GM12892 (cell line): ENCODE results near the gene ZBTB3.
"Not testable (repeated sequence)": the region's sequence is repeated elsewhere in the genome, so short reads cannot be mapped to it uniquely, and the experiment has no call there.

Experiments
- DNase-seq: peaks from one replicate; pipeline ENCODE4 v3.0.0; 2011; ENCODE audit not compliant: insufficient read length
- FAIRE-seq: peaks from 2 replicates; lab custom pipeline; 2011; peaks lifted over from hg19 to GRCh38; lab: Jason Lieb, UNC
- POLR2A ChIP-seq: IDR thresholded peaks from 2 replicates; pipeline ENCODE4 v1.6.1; 2011; ENCODE audit warnings: low read depth, low read length, control low read depth
- POLR2AphosphoS5 ChIP-seq: IDR thresholded peaks from 2 replicates; pipeline ENCODE4 v1.6.1; 2011; ENCODE audit warnings: low read depth, low read length, control low read depth
- TAF1 ChIP-seq: IDR thresholded peaks from 2 replicates; pipeline ENCODE4 v1.6.1; 2011; ENCODE audit warnings: low read depth, mild to moderate bottlenecking, control low read depth, low read length, borderline replicate concordance

Gene ZBTB3

DNA sequence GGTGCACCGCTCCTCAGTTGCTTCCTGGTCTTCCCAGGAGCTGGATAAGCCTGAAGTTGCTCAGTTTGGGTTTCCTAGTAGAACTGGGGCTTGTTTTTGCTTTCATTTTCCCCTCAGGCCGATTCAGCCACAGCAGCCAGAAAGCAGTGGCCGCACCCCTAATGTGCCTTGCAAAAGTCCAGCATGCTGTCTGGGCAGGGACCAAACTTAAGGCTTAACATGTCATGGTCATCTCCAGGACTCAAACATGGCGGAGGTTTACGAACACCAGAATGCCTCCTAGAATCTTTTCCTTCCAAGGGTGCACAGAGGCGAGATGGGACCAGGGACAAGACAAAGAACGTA lies 44.0 kb downstream of the ZBTB3 start:
- DNase-seq, result no peak
- FAIRE-seq, result no peak
- no peak for TF ChIP-seq TAF1
- TF ChIP-seq POLR2AphosphoS5, result no peak
- TF ChIP-seq POLR2A, result no peak

DNA sequence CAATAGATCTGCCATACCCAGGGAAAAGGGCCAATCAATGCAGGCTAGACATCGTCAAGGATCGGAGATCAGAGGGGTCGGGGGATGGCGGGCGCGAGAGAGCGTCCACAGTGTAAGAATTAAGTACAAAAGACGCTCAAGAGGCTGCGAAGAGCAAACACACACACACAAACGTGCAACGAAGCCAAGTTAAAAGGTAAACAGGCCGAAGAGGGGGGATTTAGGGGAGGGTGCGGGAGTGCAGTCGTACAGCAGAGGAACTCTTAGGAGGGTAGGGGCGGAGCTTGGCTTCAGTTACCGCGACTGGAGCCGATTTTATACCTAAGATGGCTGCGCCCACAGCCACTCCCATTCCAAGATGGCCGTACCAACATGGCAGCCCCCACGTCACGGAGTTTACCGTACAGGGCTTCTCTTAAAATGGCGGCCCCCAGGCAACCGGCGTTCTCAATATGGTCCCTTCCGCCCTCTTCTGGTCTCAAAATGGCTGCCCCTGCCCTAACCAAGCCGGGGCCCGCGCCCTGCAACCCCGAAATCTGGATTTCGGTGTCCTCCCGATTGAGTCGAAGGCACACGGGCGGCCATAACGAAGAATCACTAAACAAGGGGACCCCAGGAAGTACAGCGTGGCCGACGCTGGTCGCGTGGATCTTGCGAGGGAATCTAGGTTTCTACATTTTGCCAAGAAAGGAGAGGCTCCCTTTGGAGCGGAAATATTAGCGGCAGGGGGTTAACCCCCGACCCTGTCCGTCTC lies 44.5 kb downstream of the ZBTB3 start:
- TF ChIP-seq POLR2A (peak; percentile 82), TAF1 (peak; percentile 49; the same call in 1 of the 2 replicates), POLR2AphosphoS5 (peak; percentile 92)
- FAIRE-seq (peak; percentile 99), DNase-seq (peak; percentile 76)

GRCh38 chr11:62708793-62709192 lies 45.2 kb downstream of the ZBTB3 start:
- TF ChIP-seq POLR2AphosphoS5 (no peak), POLR2A (no peak), TAF1 (no peak)
- FAIRE-seq (peak; percentile 21), DNase-seq (no peak)

- FAIRE-seq, result no peak
- TF ChIP-seq TAF1 (no peak), POLR2A (no peak), POLR2AphosphoS5 (no peak)
- no peak for DNase-seq
Measured at GRCh38 chr11:62708392-62708791, 45.6 kb downstream of the ZBTB3 start.

GRCh38 chr11:62707277-62707861 lies 46.6 kb downstream of the ZBTB3 start, which contains the start of the genes BSCL2 and GNG3:
Gene BSCL2, minus strand, starts transcription at chr11:62707424. Its CDS starts 229 bp downstream, at chr11:62707195.
Gene GNG3, plus strand, starts transcription at chr11:62707676. Its CDS starts 620 bp downstream, at chr11:62708296.
- FAIRE-seq, result no peak
- DNase-seq, result no peak
- TF ChIP-seq TAF1 (no peak), POLR2AphosphoS5 (no peak), POLR2A (no peak)

DNA sequence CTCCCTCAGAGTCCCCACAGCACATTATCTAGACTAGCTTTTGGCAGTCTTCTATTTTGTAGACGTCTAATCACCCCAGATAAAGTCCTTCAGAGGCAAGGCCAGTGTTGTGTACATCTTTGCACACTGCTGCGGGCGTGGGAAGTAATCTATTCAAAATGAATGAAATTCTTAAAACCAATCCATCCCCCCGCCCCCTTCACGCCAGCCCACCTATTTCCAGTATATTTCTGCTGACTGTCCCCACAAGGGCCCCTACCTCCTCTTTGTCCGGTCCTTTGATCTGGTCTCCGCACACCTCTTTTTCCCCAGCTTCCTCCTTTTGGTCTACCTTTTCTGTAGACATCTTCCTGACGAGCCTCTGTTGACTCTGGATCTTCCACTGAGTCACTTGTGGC lies 47.1 kb downstream of the ZBTB3 start:
- TF ChIP-seq POLR2A, result no peak
- no peak for TF ChIP-seq TAF1
- TF ChIP-seq POLR2AphosphoS5, result no peak
- FAIRE-seq, result no peak
- DNase-seq, result no peak

DNA sequence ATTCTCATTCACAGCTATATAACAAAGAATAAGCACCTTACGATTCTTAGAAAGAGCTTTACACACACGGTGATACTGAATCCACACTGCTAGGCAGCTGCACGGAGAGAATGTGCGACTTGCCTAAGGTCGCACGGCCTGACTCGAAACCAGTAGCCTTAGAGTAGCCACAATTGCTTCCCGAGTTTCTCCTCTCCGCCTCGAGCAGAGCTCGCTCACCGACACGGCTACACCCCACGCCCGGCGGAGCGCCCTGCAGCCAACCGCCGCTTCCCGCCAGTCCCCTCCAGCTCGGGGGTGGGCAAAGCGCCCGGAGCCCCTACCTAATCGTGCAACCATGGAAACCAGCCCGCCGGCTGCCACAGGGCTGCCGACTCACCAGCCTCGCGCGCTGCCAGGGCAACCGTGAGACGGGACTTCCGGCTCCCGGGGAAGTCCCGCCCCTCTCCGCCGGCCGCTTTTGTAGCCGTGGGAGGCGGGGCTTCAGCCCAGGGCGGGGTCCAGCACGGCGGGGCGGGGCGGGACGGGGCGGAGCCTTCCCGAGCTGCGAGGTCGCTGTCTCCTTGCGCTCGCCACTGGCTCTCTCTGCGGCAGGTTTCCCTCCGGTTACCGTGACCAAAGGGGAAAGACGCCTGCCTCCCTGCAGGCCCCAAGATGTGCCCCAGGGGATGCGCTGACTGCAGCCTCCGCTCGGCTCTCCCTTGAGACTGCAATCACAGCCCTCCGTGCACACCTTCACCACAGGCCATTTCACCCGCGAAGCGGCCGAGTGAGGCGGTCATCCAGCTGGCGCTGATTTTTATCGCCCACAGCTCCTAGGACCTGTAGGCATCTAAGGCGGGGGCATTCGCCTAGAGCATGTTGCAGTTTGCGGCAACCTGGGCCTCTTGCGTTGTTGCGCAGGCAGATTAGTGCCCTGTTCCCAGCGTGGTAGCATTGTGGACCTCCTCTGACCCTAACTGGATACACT lies 47.8 kb downstream of the ZBTB3 start:
- TF ChIP-seq POLR2A, result peak; percentile 66; the same call in 1 of the 2 replicates
- TF ChIP-seq TAF1, result no peak
- TF ChIP-seq POLR2AphosphoS5, result no peak; the same call in 1 of the 2 replicates
- peak; percentile 94 for FAIRE-seq
- peak; percentile 95 for DNase-seq

GRCh38 chr11:62705413-62705812 lies 48.5 kb downstream of the ZBTB3 start:
- TF ChIP-seq POLR2AphosphoS5, result no peak
- no peak for TF ChIP-seq TAF1
- no peak for TF ChIP-seq POLR2A
- no peak for FAIRE-seq
- DNase-seq, result no peak

DNA sequence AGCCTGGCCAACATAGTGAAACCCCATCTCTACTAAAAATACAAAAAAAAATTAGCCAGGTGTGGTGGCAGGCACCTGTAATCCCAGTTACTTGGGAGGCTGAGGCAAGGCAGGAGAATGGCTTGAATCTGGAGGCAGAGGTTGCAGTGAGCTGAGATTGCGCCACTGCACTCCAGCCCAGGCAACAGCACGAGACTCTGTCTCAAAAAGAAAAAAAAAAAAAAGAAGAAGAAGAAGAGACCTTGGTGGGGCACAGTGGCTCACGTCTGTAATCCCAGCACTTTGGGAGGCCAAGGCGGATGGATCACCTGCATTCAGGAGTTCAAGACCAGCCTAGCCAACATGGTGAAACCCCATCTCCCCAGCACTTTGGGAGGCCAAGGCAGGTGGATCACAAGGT lies 50.0 kb downstream of the ZBTB3 start:
- not testable (repeated sequence) for FAIRE-seq, DNase-seq

DNA sequence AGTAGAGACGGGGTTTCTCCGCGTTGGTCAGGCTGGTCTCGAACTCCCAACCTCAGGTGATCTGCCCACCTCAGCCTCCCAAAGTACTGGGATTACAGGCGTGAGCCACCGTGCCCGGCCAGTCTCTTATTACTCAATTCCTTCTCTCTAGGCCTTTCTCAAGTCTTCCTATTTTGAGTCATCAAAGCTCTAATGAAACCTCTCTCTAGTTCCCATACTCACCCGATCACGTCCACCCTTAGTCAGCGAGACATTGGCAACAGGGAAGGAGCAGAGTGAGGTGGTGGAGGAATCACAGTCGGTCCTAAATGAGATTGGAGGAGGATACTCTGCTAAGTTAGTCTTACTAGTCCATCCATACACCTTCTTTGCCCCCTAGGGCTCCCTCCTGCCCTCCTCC lies 51.7 kb downstream of the ZBTB3 start:
- FAIRE-seq, result no peak
- DNase-seq, result no peak
- TF ChIP-seq POLR2AphosphoS5, result no peak
- no peak for TF ChIP-seq TAF1
